C4-2B (cell line): ENCODE results near the gene PLEKHA8.

Experiments
- H3K27ac ChIP-seq: fragments of 450-650 bp; 2 replicates; pipeline ENCODE4 v1.5.1; 2017
- ZFX ChIP-seq: fragments of 450-650 bp; IDR thresholded peaks from 2 replicates; pipeline ENCODE4 v1.6.1; 2017
- TF ChIP-seq, protein P1 (sequence below): fragments of 450-650 bp; conservative IDR thresholded peaks from 2 replicates; pipeline ENCODE4 v1.5.1; 2017; ENCODE audit warnings: mild to moderate bottlenecking

PLEKHA8 gene

DNA sequence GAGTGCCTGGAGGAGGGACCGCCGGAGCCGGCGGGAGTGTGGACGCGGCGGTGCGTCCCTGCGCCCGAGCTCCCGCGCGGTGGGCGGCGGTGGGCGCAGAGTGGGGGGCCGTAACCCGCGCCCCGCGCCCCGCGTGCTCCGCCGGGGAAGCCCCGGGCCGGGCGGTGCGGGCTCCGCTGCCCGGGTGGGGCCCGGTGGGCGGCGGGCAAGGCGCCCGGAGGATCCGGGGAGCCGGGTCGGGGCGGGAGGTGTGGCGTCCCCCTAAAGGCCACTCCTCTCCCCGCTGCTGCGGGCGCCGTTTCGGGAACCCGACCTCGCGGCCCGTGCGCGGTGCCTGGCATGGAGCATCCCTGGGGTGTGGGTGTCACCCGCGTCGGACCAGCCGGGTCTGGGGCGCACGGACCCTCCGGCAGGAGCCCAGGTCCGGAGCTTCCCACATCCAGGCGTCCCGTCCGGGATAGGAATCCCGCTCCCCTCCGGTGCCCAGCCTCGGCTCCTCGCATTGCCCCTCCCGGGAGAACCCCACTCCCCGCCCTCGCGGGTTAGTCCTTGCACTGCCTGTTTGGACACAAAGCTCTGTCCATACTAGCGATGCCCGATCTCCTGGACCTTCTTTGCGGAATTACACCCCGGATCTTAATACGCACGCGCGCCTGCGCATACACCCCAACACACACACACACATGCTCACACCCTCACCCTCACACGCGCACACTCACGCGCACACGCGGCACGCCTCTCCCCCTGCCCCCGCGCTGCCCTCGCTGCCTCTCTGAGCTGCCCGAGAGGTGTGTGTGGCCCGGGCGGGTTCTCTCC is 107.3 kb downstream of the PLEKHA8 start:
- TF ChIP-seq ZFX, result no peak
- TF ChIP-seq, protein P1, sequence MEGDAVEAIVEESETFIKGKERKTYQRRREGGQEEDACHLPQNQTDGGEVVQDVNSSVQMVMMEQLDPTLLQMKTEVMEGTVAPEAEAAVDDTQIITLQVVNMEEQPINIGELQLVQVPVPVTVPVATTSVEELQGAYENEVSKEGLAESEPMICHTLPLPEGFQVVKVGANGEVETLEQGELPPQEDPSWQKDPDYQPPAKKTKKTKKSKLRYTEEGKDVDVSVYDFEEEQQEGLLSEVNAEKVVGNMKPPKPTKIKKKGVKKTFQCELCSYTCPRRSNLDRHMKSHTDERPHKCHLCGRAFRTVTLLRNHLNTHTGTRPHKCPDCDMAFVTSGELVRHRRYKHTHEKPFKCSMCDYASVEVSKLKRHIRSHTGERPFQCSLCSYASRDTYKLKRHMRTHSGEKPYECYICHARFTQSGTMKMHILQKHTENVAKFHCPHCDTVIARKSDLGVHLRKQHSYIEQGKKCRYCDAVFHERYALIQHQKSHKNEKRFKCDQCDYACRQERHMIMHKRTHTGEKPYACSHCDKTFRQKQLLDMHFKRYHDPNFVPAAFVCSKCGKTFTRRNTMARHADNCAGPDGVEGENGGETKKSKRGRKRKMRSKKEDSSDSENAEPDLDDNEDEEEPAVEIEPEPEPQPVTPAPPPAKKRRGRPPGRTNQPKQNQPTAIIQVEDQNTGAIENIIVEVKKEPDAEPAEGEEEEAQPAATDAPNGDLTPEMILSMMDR, result no peak
- H3K27ac ChIP-seq, result peak overlapping the region; percentile 65

DNA sequence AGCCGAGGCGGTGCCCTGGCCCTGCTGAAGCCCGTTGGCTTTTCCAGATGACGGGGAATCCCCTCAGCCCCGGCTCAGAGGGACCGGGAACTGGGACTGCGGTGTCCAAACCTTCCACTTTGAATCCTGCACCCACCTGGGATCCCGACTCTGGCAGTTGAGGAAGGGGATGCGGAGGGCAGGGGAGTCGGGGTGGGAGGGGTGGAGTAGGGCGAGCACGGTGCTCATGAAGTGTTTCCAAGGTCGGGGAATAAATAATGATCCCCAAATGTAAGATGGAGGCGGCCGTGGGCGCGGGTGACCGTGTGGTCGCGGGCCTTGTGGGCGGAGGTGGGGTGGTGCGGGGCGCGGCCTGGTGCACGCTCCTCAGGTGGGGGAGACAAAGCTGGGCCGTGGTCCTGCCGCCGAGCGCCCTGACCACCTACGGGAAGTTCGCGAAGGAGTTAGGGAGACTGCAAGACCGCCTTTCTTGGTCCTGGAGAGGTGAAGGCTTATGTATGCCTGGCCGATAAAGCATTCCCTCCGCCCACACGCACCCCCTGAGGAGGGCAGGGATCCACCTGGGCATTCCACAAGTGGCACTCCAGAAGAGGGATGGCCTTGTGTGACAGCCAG is 108.0 kb downstream of the PLEKHA8 start:
- H3K27ac ChIP-seq, result peak overlapping the region; percentile 65
- TF ChIP-seq ZFX, result no peak

DNA sequence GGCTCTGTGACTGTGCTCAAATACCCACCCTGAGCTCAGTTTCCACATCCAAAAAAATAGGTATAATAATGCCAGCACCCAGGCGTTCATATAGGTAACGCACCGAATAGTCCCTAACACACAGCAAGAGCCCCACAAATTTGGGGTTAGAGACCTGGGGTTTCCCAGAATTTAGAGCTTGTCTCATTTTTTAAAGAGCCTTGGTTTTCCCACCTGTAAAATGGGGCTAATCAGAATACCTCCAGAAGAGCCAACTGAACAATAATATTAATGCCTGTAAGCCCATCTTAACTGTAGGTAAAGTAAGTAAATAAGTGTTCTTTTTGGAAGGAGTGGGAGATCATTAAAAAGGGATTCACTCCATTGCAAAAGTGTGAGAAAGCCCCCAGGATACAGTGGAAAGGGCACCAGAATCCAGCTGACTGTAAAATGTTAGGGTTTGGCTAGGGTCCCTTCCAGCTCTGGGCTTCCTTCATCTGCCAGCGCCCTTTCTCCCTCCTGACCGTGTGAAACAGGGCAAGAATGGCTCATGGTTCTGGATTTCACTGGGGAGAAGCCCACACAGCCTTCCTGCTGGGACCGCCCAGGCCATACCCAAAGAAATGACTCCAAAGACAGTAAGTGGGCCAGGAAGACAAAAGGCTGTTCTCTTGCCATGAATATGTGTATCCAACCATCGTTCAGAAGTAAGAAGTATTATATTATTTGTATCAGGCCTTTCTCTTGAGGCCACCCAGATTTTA is 108.7 kb downstream of the PLEKHA8 start:
- TF ChIP-seq, protein P1, result no peak

DNA sequence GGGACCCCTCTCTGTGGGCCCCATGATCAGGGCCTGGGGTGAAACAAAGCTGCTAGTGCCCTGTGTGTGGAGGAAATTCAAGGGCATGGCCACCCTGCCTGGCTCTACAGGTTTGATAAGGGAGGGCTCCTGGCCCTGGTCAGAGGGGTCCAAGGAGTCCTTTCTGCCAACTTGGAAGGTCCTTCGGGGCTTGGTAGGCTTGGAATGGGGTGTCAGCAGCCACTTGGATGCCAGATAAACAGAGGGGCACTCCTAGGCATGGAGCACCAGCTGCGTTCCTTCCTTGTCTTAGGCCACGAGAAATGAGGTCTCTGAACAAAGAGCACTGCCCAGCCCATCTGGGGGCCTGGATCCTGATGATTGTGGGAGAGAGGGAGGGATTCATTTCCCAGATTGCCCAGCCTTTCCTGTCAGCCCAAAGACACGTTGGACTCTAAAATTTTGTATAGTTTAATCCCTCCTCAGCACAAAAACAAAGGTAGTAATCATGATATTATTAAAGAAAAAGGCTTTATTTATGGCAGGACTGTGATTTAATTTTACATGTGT is 111.7 kb downstream of the PLEKHA8 start:
- peak overlapping the region; percentile 53 for H3K27ac ChIP-seq
- TF ChIP-seq, protein P1, result no peak
- no peak for TF ChIP-seq ZFX

More for the DNA sequence above, 108.7 kb downstream of the PLEKHA8 start:
- H3K27ac ChIP-seq, result no peak overlapping the region

DNA sequence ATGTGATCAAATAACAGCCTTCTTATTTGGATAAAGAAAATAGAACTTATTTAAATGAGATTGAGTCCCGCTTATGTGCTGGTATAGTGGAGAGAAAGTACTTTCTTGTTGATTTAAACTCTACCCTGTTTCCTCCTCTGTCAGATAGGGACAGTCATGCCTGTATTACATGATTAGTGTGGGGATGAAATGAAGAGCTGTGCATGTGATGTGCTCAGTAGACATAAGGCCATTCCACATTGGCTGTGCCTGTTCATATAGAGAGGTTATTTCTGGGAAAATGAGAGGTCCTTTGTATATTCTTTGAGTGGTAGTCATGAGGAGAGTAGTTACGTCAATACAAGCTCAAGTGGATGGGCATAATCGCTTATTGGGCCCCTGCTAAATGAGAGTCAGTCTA is 112.2 kb downstream of the PLEKHA8 start:
- peak overlapping the region; percentile 33 for H3K27ac ChIP-seq
- TF ChIP-seq, protein P1, result no peak

DNA sequence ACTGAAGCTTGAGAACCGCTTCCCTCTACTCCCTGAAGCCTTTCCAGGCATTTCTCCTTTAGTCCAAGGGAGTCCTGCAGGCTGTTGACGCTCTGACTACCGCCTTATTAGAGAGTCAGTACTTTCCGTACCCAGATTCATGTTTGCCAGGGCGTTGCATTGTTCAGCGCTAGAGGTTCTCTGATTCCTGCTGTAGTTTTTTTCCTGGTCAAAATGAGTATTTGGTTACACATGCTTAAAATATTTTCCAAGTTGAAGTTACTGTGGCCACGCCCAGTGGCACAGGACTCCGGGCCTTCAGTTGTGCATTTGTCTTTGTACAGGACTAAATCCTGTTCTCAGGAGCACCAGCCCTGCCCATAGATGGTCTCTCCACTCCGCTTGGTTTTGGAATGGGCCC is 114.5 kb downstream of the PLEKHA8 start:
- TF ChIP-seq ZFX, result no peak
- TF ChIP-seq, protein P1, result no peak
- H3K27ac ChIP-seq, result no peak overlapping the region

DNA sequence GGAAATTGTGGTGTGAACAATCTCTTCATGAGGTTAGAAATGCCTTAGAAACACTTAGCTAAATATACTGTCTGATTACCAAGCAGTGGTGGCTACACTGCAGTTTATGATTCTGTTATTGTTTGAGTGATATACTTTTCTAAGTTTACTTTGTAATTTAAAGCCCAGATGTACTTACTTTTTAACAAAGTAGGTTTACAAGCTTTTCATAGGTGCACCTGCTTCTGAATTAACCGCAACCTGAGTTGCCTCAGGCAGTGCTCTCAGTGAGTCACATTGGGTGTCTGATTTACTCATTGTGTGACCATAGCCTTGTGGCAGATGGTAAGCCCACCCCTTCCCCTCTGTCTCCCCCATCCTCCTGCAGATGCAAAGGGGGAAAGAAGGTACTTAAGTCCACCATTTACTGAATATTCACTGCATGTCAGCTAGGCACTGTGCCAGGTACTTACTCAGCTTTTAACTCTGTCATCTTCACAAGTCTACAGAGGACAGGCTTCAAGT is 115.6 kb downstream of the PLEKHA8 start:
- TF ChIP-seq ZFX, result no peak
- TF ChIP-seq, protein P1, result no peak
- no peak overlapping the region for H3K27ac ChIP-seq
